ENCODE measurements around the gene SLMAP. TPM values are rescaled to one million over a fixed set of nuclear protein-coding genes. Genes with fewer than 3 reads are reported as not detected.

SLMAP gene
- total RNA-seq, 5 donors from 2014 or later (not counting 1 experiment from before 2014, with no cell fraction given) = 57.4 to 78.8 (median 72.3) TPM

- Mint-ChIP-seq H3K36me3 (peaks cover 26% of the 10 kb centered on the region), H3K27me3 (no peaks in the 10 kb centered on the region), H3K27ac (no peak overlapping the region), H3K4me3 (no peak overlapping the region), H3K9me3 (no peaks in the 10 kb centered on the region), H3K4me1 (no peaks in the 10 kb centered on the region)
- no CpG with 5 or more reads among the region's 2 CpGs for WGBS (ENCODE audit: insufficient coverage)
- ChIA-PET POLR2A (no interaction called here), CTCF (no interaction called here)
- no peaks in the 10 kb centered on the region for H3K9me3 ChIP-seq
- no peak overlapping the region for H3K4me3 ChIP-seq (ENCODE audit: control insufficient read depth in 1 of 2, extremely low read depth in 1 of 2, low read length in 1 of 2)
- H3K4me1 ChIP-seq (ENCODE audit: control insufficient read depth in 1 of 2, extremely low read depth in 1 of 2, insufficient read depth in 2 of 2, low read length in 2 of 2) = no peaks in the 10 kb centered on the region
- H3K27ac ChIP-seq (ENCODE audit: low read length) = no peak overlapping the region
- ATAC-seq (replicated peaks in 1 of 4) = no peak
- DNase-seq = no peak
- H3K36me3 ChIP-seq (ENCODE audit: control insufficient read depth in 2 of 2, extremely low read depth in 1 of 2, insufficient read depth in 1 of 2, low read length in 1 of 2) = peaks cover 0 to 4% of the 10 kb centered on the region in 2 donors
- no peaks in the 10 kb centered on the region for H3K27me3 ChIP-seq (replicated peaks in 1 of 2; ENCODE audit: control insufficient read depth in 2 of 2, extremely low read depth in 1 of 2, insufficient read depth in 2 of 2, low read length in 1 of 2)
Measured at GRCh38 chr3:57890874-57891273, 134.8 kb downstream of the SLMAP start.

GRCh38 chr3:57892423-57892822, 136.3 kb downstream of the SLMAP start:
- H3K4me1 Mint-ChIP-seq = no peaks in the 10 kb centered on the region
- no peaks in the 10 kb centered on the region for H3K27me3 Mint-ChIP-seq
- no peak for DNase-seq
- POLR2A ChIA-PET = no interaction called here
- H3K4me3 ChIP-seq (ENCODE audit: control insufficient read depth in 1 of 2, extremely low read depth in 1 of 2, low read length in 1 of 2) = no peak overlapping the region
- no peak overlapping the region for H3K27ac Mint-ChIP-seq
- H3K9me3 ChIP-seq = no peaks in the 10 kb centered on the region
- no peaks in the 10 kb centered on the region for H3K27me3 ChIP-seq (replicated peaks in 1 of 2; ENCODE audit: control insufficient read depth in 2 of 2, extremely low read depth in 1 of 2, insufficient read depth in 2 of 2, low read length in 1 of 2)
- no peak for ATAC-seq (replicated peaks in 1 of 4)
- H3K9me3 Mint-ChIP-seq = no peaks in the 10 kb centered on the region
- CTCF ChIA-PET = no interaction called here
- peaks cover 28% of the 10 kb centered on the region for H3K36me3 Mint-ChIP-seq
- no peak overlapping the region for H3K27ac ChIP-seq (ENCODE audit: low read length)
- H3K36me3 ChIP-seq (ENCODE audit: control insufficient read depth in 2 of 2, extremely low read depth in 1 of 2, insufficient read depth in 1 of 2, low read length in 1 of 2) = peaks cover 4 to 7% of the 10 kb centered on the region in 2 donors
- H3K4me1 ChIP-seq (ENCODE audit: control insufficient read depth in 1 of 2, extremely low read depth in 1 of 2, insufficient read depth in 2 of 2, low read length in 2 of 2) = no peaks in the 10 kb centered on the region
- WGBS (ENCODE audit: insufficient coverage) = 100% methylated on average over 1 of the region's 3 CpGs
- H3K4me3 Mint-ChIP-seq = no peak overlapping the region

GRCh38 chr3:57893156-57893555, 137.0 kb downstream of the SLMAP start:
- Mint-ChIP-seq H3K4me1 (no peaks in the 10 kb centered on the region), H3K36me3 (peaks cover 27% of the 10 kb centered on the region), H3K4me3 (no peak overlapping the region), H3K27me3 (no peaks in the 10 kb centered on the region), H3K27ac (no peak overlapping the region), H3K9me3 (no peaks in the 10 kb centered on the region)
- no peaks in the 10 kb centered on the region for H3K9me3 ChIP-seq
- H3K4me3 ChIP-seq (ENCODE audit: control insufficient read depth in 1 of 2, extremely low read depth in 1 of 2, low read length in 1 of 2) = no peak overlapping the region
- no peaks in the 10 kb centered on the region for H3K27me3 ChIP-seq (replicated peaks in 1 of 2; ENCODE audit: control insufficient read depth in 2 of 2, extremely low read depth in 1 of 2, insufficient read depth in 2 of 2, low read length in 1 of 2)
- ATAC-seq (replicated peaks in 1 of 4) (no peak), DNase-seq (no peak)
- peaks cover 4 to 7% of the 10 kb centered on the region in 2 donors for H3K36me3 ChIP-seq (ENCODE audit: control insufficient read depth in 2 of 2, extremely low read depth in 1 of 2, insufficient read depth in 1 of 2, low read length in 1 of 2)
- no peaks in the 10 kb centered on the region for H3K4me1 ChIP-seq (ENCODE audit: control insufficient read depth in 1 of 2, extremely low read depth in 1 of 2, insufficient read depth in 2 of 2, low read length in 2 of 2)
- CTCF ChIA-PET = interaction anchor here in 1 of 2 donors (0.6 kb wide), 1 partner anchor 657 kb away, joined by 3 read pairs; no protein-coding TSS in a partner anchor
- H3K27ac ChIP-seq (ENCODE audit: low read length) = no peak overlapping the region
- POLR2A ChIA-PET = no interaction called here
- no CpG with 5 or more reads among the region's 1 CpG for WGBS (ENCODE audit: insufficient coverage)

GRCh38 chr3:57893668-57894067, 137.6 kb downstream of the SLMAP start:
- peaks cover 32% of the 10 kb centered on the region for H3K36me3 Mint-ChIP-seq
- H3K36me3 ChIP-seq (ENCODE audit: control insufficient read depth in 2 of 2, extremely low read depth in 1 of 2, insufficient read depth in 1 of 2, low read length in 1 of 2) = peaks cover 4 to 7% of the 10 kb centered on the region in 2 donors
- H3K4me1 ChIP-seq (ENCODE audit: control insufficient read depth in 1 of 2, extremely low read depth in 1 of 2, insufficient read depth in 2 of 2, low read length in 2 of 2) = no peaks in the 10 kb centered on the region
- POLR2A ChIA-PET = no interaction called here
- no peaks in the 10 kb centered on the region for H3K4me1 Mint-ChIP-seq
- ATAC-seq (replicated peaks in 1 of 4) (no peak), DNase-seq (no peak)
- H3K4me3 ChIP-seq (ENCODE audit: control insufficient read depth in 1 of 2, extremely low read depth in 1 of 2, low read length in 1 of 2) = no peak overlapping the region
- no peaks in the 10 kb centered on the region for H3K27me3 Mint-ChIP-seq
- no peak overlapping the region for H3K4me3 Mint-ChIP-seq
- no peaks in the 10 kb centered on the region for H3K27me3 ChIP-seq (replicated peaks in 1 of 2; ENCODE audit: control insufficient read depth in 2 of 2, extremely low read depth in 1 of 2, insufficient read depth in 2 of 2, low read length in 1 of 2)
- WGBS (ENCODE audit: insufficient coverage) = no CpG with 5 or more reads among the region's 3 CpGs
- H3K9me3 Mint-ChIP-seq = no peaks in the 10 kb centered on the region
- no peaks in the 10 kb centered on the region for H3K9me3 ChIP-seq
- CTCF ChIA-PET = no interaction called here
- no peak overlapping the region for H3K27ac Mint-ChIP-seq
- H3K27ac ChIP-seq (ENCODE audit: low read length) = no peak overlapping the region

- H3K27ac ChIP-seq (ENCODE audit: low read length) = no peak overlapping the region
- H3K4me3 ChIP-seq (ENCODE audit: control insufficient read depth in 1 of 2, extremely low read depth in 1 of 2, low read length in 1 of 2) = no peak overlapping the region
- peaks cover 42% of the 10 kb centered on the region for H3K36me3 Mint-ChIP-seq
- no CpG with 5 or more reads among the region's 4 CpGs for WGBS (ENCODE audit: insufficient coverage)
- no peaks in the 10 kb centered on the region for H3K4me1 ChIP-seq (ENCODE audit: control insufficient read depth in 1 of 2, extremely low read depth in 1 of 2, insufficient read depth in 2 of 2, low read length in 2 of 2)
- H3K27ac Mint-ChIP-seq = no peak overlapping the region
- DNase-seq (no peak), ATAC-seq (replicated peaks in 1 of 4) (no peak)
- no peaks in the 10 kb centered on the region for H3K27me3 ChIP-seq (replicated peaks in 1 of 2; ENCODE audit: control insufficient read depth in 2 of 2, extremely low read depth in 1 of 2, insufficient read depth in 2 of 2, low read length in 1 of 2)
- H3K9me3 Mint-ChIP-seq = no peaks in the 10 kb centered on the region
- CTCF ChIA-PET = interaction anchor here in 1 of 2 donors (0.7 kb wide), 1 partner anchor 421 kb away, joined by 5 read pairs; no protein-coding TSS in a partner anchor
- no peaks in the 10 kb centered on the region for H3K27me3 Mint-ChIP-seq
- POLR2A ChIA-PET = no interaction called here
- peaks cover 4 to 10% of the 10 kb centered on the region in 2 donors for H3K36me3 ChIP-seq (ENCODE audit: control insufficient read depth in 2 of 2, extremely low read depth in 1 of 2, insufficient read depth in 1 of 2, low read length in 1 of 2)
- no peaks in the 10 kb centered on the region for H3K9me3 ChIP-seq
- H3K4me1 Mint-ChIP-seq = no peaks in the 10 kb centered on the region
- no peak overlapping the region for H3K4me3 Mint-ChIP-seq
Measured at GRCh38 chr3:57896031-57896430, 139.9 kb downstream of the SLMAP start.

GRCh38 chr3:57896691-57897090, 140.6 kb downstream of the SLMAP start:
- POLR2A ChIA-PET = no interaction called here
- no peaks in the 10 kb centered on the region for H3K9me3 Mint-ChIP-seq
- Histone ChIP-seq H3K27ac (ENCODE audit: low read length) (no peak overlapping the region), H3K27me3 (replicated peaks in 1 of 2; ENCODE audit: control insufficient read depth in 2 of 2, extremely low read depth in 1 of 2, insufficient read depth in 2 of 2, low read length in 1 of 2) (no peaks in the 10 kb centered on the region), H3K36me3 (ENCODE audit: control insufficient read depth in 2 of 2, extremely low read depth in 1 of 2, insufficient read depth in 1 of 2, low read length in 1 of 2) (peaks cover under 1 to 10% of the 10 kb centered on the region in 2 donors), H3K9me3 (no peaks in the 10 kb centered on the region), H3K4me3 (ENCODE audit: control insufficient read depth in 1 of 2, extremely low read depth in 1 of 2, low read length in 1 of 2) (no peak overlapping the region), H3K4me1 (ENCODE audit: control insufficient read depth in 1 of 2, extremely low read depth in 1 of 2, insufficient read depth in 2 of 2, low read length in 2 of 2) (no peaks in the 10 kb centered on the region)
- CTCF ChIA-PET = interaction anchor here in 1 of 2 donors (0.6 kb wide), 1 partner anchor 31 kb away, joined by 4 read pairs; no protein-coding TSS in a partner anchor
- no peaks in the 10 kb centered on the region for H3K4me1 Mint-ChIP-seq
- H3K27me3 Mint-ChIP-seq = no peaks in the 10 kb centered on the region
- no CpG with 5 or more reads among the region's 4 CpGs for WGBS (ENCODE audit: insufficient coverage)
- no peak for DNase-seq
- ATAC-seq (replicated peaks in 1 of 4) = no peak
- H3K36me3 Mint-ChIP-seq = peaks cover 48% of the 10 kb centered on the region
- H3K27ac Mint-ChIP-seq = no peak overlapping the region
- no peak overlapping the region for H3K4me3 Mint-ChIP-seq

DNA sequence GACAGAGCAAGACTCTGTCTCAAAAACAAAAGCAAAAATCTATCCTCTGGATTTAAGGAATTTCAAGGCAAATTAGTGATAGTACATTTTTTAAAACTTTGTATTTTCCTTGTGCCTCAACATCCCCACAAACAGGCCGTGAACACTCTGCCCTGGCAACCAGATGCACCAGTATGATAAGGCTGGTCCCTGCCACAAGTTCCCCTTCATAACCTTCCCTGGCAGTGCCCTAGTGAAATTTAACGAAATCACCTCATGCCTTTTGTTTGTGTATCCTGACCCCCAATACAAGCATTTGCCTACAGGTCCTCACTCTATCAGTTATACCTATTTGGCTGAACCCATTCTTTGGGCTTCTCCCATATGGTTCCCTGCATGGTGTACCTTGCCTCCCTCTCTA, 144.7 kb downstream of the SLMAP start:
- Histone ChIP-seq H3K4me3 (ENCODE audit: control insufficient read depth in 1 of 2, extremely low read depth in 1 of 2, low read length in 1 of 2) (no peak overlapping the region), H3K27ac (ENCODE audit: low read length) (no peak overlapping the region), H3K9me3 (no peaks in the 10 kb centered on the region), H3K4me1 (ENCODE audit: control insufficient read depth in 1 of 2, extremely low read depth in 1 of 2, insufficient read depth in 2 of 2, low read length in 2 of 2) (no peaks in the 10 kb centered on the region), H3K27me3 (replicated peaks in 1 of 2; ENCODE audit: control insufficient read depth in 2 of 2, extremely low read depth in 1 of 2, insufficient read depth in 2 of 2, low read length in 1 of 2) (no peaks in the 10 kb centered on the region), H3K36me3 (ENCODE audit: control insufficient read depth in 2 of 2, extremely low read depth in 1 of 2, insufficient read depth in 1 of 2, low read length in 1 of 2) (peaks cover 0 to 10% of the 10 kb centered on the region in 2 donors)
- DNase-seq (no peak), ATAC-seq (replicated peaks in 1 of 4) (no peak)
- no peaks in the 10 kb centered on the region for H3K27me3 Mint-ChIP-seq
- no peak overlapping the region for H3K4me3 Mint-ChIP-seq
- no peak overlapping the region for H3K27ac Mint-ChIP-seq
- no peaks in the 10 kb centered on the region for H3K9me3 Mint-ChIP-seq
- peaks cover 63% of the 10 kb centered on the region for H3K36me3 Mint-ChIP-seq
- CTCF ChIA-PET = no interaction called here
- H3K4me1 Mint-ChIP-seq = peaks cover 0 to 10% (median 0%) of the 10 kb centered on the region in 3 donors
- POLR2A ChIA-PET = interaction anchor here in 1 of 2 donors (0.5 kb wide), 1 partner anchor 616 kb away, joined by 3 read pairs; no protein-coding TSS in a partner anchor
- WGBS (ENCODE audit: insufficient coverage) = 80% methylated on average over 1 of the region's 2 CpGs

Measured in T-cell (primary cell).